Measurements from ENCODE around the gene GBF1. TPM values are rescaled to one million over a fixed set of nuclear protein-coding genes. Genes with fewer than 3 reads are reported as not detected.
A peak's percentile ranks its signal among the peaks of the same experiment; 100 is the strongest.

Gene GBF1
- total RNA-seq, 1 experiment from 2014 or later: 23.7 TPM

- no peak for TF ChIP-seq CTCF (conservative IDR thresholded peaks at IDR 0.05)
- no peaks in the 10 kb centered on the region for H3K9me3 Mint-ChIP-seq
- no peak for DNase-seq
- Histone ChIP-seq H2BK5ac (ENCODE audit: insufficient read length, low read length) (no peak overlapping the region), H2BK120ac (ENCODE audit: low read depth, low read length, poor library complexity, severe bottlenecking) (no peak overlapping the region), H4K8ac (replicated peaks; ENCODE audit: insufficient read length, low read depth, low read length) (no peak overlapping the region), H3K4me2 (ENCODE audit: insufficient read depth, insufficient read length, low read length) (no peak overlapping the region), H3K56ac (ENCODE audit: insufficient read length, low read depth, low read length) (no peak overlapping the region), H2BK15ac (ENCODE audit: low read depth, low read length) (no peak overlapping the region), H3K9ac (ENCODE audit: extremely low read depth, insufficient read length, low read length) (no peak overlapping the region), H3K79me2 (ENCODE audit: insufficient read depth, low read length) (no peaks in the 10 kb centered on the region), H3K27me3 (ENCODE audit: insufficient read depth, low read length) (no peaks in the 10 kb centered on the region), H3K27ac (ENCODE audit: insufficient read length, low read depth, low read length) (no peak overlapping the region), H3K4me1 (ENCODE audit: insufficient read depth, low read length) (no peaks in the 10 kb centered on the region; the same call in 1 of the 2 replicates), H3K18ac (ENCODE audit: insufficient read length, low read depth, low read length) (no peak overlapping the region), H4K91ac (ENCODE audit: insufficient read length, low read depth, low read length) (no peak overlapping the region), H4K20me1 (ENCODE audit: control insufficient read depth, insufficient read depth, insufficient read length) (no peaks in the 10 kb centered on the region), H3K9me3 (ENCODE audit: control insufficient read depth, low read depth, low read length) (no peaks in the 10 kb centered on the region), H2AK5ac (ENCODE audit: insufficient read length, low read length) (no peak overlapping the region), H2BK20ac (ENCODE audit: low read depth, low read length, poor library complexity, severe bottlenecking) (no peak overlapping the region), H3K23me2 (ENCODE audit: insufficient read length, low read depth, low read length, poor library complexity, severe bottlenecking) (peaks cover 31% of the 10 kb centered on the region), H4K5ac (ENCODE audit: insufficient read length, low read depth, low read length) (no peak overlapping the region), H2BK12ac (ENCODE audit: insufficient read length, low read depth, low read length) (no peak overlapping the region), H3K23ac (ENCODE audit: insufficient read length, low read depth, low read length) (no peak overlapping the region), H3T11ph (ENCODE audit: low read length) (no peak overlapping the region), H2AFZ (ENCODE audit: low read length) (no peak overlapping the region), H3K14ac (ENCODE audit: insufficient read depth, low read length) (no peak overlapping the region), H3K4ac (ENCODE audit: low read depth, low read length) (no peak overlapping the region), H3K79me1 (ENCODE audit: insufficient read depth, low read depth, low read length, poor library complexity, severe bottlenecking) (no peaks in the 10 kb centered on the region)
- peak overlapping the region in 1 of 2 experiments; percentile 54; a peak in 2 of 5 replicates for H3K4me3 Mint-ChIP-seq
- H3K27me3 Mint-ChIP-seq (ENCODE audit: low read depth): peaks cover 11% of the 10 kb centered on the region
- peaks cover 6 to 17% (median 16%) of the 10 kb centered on the region in 3 experiments; a peak in 5 of 7 replicates for H3K36me3 Mint-ChIP-seq (ENCODE audit: insufficient read depth in 1 of 3, low read depth in 3 of 3)
- peaks cover 10 to 17% of the 10 kb centered on the region in 2 experiments for H3K4me1 Mint-ChIP-seq
- no peak overlapping the region for H3K27ac Mint-ChIP-seq
- WGBS (ENCODE audit: extremely low coverage, insufficient read length, low lambda C conversion rate): no CpG with 5 or more reads among the region's 13 CpGs
Measured at GRCh38 chr10:102423372-102423968, 178.1 kb downstream of the GBF1 start.
